Middle frontal gyrus (tissue), 1 donor: ENCODE results near the gene AVPR2.

Source experiments
- DNase-seq: peaks from one replicate; pipeline ENCODE4 v3.0.0-alpha.2; 2015; ENCODE audit warnings: low spot score; ENCODE audit errors: extremely low spot score

AVPR2 gene

GRCh38 chrX:153885208-153885787, 19.2 kb upstream of the AVPR2 start:
- DNase-seq: no peak

DNA sequence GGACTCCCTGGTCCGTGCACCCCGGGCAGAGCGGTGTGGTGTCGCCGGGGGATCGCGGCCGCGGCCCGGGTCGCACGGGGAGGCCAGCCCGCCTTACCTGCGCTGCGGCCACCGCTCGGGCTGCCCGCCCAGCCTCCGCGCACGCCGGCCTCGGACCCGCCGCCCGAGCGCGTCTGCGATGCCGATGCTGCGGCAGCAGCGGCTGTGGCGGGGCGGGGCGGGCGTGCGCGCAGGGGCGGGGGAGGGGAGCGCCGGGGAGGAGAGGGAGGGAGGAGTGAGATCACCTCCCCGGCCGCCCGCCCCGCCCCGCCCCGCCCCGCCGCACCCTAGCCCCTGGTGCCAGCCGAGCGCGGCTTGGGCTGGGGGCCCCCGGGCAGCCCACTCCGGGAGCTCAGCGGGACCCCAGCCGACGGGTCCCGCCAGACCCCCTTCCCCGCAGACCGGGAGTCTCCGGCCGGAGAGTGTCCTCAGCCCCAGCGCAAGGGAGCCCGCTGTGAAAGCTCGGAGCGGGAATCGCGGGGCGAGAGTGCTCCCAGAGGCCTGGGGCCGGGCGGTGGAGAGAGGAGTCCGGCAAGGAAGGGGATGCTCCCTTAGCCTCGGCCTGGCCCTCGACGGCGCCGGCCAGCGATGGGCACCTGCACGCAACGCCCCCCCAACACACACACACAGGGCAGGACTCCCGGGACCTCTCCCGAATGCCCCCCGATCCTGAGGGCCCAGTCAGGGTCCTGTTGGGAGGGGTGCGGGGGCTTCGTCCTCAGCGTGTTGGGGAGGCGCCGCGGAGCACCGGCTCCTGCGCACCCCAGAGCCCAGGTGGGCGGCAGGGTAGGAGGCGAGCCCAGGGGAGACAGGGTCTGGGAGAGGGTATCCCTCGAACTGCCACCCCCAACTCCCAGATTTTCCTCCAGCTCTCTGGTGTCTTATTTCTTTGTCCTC, 18.2 kb upstream of the AVPR2 start, which contains the start of gene L1CAM:
Gene L1CAM, minus strand, starts transcription at position 206 of the 936 bp plus-strand sequence. CDS start 10,337 bp downstream, outside the sequence.
- no peak for DNase-seq

- DNase-seq: no peak
Observed at GRCh38 chrX:153886915-153887314, 17.6 kb upstream of the AVPR2 start.

DNA sequence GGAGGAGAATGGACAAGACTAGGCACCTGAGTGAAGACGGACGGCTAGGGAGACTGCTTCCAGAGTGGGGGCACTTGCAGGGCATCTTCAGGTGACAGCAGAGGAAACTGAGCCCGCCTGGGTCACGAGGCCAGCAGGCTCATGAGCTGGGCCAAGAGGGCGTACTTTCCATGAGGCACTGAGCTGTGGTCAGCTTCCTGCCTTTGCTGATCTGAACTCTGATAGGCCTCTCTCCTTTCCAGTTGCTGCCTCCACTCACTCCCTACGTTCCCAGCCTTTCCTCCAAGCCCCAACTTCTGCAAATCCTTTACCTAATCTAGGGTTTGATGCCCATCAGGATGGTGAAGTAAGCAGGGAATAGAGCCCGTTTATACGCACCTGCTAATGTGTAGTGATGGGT, 17.1 kb upstream of the AVPR2 start:
- DNase-seq: no peak

GRCh38 chrX:153888344-153888743, 16.1 kb upstream of the AVPR2 start:
- no peak for DNase-seq

- DNase-seq: no peak
Observed at GRCh38 chrX:153889123-153889522, 15.3 kb upstream of the AVPR2 start.

DNA sequence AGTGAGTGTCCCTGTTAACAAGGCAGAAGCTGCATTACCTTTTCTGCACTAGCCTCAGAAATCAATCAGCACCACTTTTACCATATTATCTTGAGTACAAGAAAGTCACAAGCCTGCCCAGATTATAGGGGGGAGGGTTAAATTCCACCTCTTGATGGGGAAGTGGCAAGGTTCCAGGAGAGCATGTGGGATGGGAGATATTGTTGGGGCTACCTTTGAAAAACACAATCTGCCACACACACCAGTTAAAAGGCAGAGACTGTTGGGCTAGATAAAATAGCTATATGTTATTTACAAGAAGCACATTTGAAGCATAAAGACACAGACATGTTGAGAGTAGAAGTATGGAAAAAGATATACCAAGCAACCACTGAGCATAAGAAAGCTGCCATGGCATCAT, 6.6 kb upstream of the AVPR2 start:
- DNase-seq: no peak

DNA sequence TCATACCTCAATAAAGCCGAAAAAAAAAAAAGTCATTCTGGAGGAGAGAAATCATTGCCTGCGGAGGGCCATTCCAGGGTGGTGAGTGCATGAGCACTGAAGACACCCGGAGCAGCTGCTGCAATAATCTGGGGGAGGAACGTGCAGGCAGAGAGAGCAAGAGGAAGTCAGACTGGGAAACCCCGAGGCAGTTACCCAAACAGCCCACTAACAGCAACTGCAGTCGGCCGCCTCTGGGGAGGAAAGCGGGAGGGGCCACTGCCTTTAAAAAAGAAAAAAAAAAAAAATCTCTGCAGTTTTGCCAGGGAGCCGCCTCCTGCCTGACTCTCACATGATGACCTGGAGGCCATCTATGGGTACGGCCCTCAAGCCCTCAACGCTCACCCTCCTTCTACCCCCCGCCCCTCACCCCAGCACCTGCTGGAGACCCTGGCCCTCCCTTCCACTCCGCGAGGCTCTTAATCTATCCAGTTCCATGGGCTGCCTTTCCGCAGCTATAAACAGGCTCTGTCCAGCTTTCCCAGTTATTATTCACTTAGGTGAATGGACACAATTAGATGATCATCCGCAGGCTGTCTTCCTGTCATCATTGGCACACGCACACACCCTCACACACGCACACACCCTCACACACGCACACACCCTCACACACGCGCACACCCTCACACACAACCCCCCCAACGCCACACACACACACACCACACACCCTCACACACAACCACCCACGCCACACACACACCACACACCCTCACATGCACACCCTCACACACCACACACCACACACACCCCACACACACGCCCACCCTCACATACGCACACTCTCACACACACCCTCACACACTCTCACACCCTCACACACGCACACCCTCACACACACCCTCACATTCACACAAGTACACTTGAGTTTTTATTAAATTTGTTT, 3.4 kb upstream of the AVPR2 start:
- no peak for DNase-seq

- no peak for DNase-seq
Observed at GRCh38 chrX:153901753-153902140, 2.7 kb upstream of the AVPR2 start.

DNA sequence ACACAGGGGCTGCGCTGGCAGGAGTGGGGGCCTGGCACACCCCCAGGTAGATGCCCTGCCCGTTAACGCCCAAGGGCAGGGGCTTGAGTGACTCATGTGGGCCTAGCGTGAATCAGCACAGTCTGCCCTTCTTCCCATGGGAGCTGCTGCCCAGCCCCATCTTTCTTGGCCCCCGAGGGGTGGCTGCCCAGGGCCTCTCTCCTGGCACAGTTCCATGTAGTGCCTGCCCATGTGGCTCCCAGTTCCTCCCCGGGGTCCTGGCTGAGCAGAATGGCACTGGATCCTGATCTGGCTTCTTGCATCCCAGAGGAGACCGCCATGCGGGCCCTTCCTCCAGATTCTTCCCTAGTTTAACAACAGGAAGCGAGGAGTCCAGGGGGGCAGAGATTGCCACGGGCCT, 2.1 kb upstream of the AVPR2 start:
- DNase-seq: no peak

- no peak for DNase-seq
Observed at GRCh38 chrX:153903238-153903980, 1.1 kb upstream of the AVPR2 start.

DNA sequence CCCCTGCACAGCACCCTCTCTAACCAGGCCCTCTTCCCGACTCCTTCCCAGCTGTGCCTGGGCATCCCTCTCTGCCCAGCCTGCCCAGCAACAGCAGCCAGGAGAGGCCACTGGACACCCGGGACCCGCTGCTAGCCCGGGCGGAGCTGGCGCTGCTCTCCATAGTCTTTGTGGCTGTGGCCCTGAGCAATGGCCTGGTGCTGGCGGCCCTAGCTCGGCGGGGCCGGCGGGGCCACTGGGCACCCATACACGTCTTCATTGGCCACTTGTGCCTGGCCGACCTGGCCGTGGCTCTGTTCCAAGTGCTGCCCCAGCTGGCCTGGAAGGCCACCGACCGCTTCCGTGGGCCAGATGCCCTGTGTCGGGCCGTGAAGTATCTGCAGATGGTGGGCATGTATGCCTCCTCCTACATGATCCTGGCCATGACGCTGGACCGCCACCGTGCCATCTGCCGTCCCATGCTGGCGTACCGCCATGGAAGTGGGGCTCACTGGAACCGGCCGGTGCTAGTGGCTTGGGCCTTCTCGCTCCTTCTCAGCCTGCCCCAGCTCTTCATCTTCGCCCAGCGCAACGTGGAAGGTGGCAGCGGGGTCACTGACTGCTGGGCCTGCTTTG, 1.1 kb downstream of the AVPR2 start:
- DNase-seq: no peak

DNA sequence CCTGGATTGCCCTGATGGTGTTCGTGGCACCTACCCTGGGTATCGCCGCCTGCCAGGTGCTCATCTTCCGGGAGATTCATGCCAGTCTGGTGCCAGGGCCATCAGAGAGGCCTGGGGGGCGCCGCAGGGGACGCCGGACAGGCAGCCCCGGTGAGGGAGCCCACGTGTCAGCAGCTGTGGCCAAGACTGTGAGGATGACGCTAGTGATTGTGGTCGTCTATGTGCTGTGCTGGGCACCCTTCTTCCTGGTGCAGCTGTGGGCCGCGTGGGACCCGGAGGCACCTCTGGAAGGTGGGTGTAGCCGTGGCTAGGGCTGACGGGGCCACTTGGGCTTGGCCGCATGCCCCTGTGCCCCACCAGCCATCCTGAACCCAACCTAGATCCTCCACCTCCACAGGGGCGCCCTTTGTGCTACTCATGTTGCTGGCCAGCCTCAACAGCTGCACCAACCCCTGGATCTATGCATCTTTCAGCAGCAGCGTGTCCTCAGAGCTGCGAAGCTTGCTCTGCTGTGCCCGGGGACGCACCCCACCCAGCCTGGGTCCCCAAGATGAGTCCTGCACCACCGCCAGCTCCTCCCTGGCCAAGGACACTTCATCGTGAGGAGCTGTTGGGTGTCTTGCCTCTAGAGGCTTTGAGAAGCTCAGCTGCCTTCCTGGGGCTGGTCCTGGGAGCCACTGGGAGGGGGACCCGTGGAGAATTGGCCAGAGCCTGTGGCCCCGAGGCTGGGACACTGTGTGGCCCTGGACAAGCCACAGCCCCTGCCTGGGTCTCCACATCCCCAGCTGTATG, 1.8 kb downstream of the AVPR2 start:
- DNase-seq: no peak

DNA sequence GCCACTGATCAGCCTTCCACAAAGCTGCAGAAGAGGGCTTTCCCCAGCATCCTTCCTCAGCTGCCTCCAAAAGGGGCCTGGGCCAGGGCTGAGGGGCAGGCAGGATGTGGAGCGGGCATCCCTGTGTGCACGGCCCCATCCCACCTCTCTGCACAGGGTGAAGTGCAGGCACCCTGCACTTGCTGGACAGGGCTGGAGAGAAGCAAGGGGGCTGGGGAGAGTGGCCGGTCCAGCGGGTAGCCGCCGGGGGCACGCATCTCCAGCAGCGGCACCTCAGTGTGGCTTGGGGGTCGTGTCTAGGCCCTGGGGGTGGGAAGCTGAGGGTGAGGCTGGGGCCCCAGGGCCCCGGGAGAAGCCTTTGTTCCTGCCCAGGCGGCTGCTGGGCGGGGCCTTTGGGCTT, 3.0 kb downstream of the AVPR2 start:
- DNase-seq: no peak

GRCh38 chrX:153908219-153908860, 3.9 kb downstream of the AVPR2 start:
- no peak for DNase-seq

- DNase-seq: no peak
Observed at GRCh38 chrX:153909024-153909979, 4.8 kb downstream of the AVPR2 start.

- no peak for DNase-seq
Observed at GRCh38 chrX:153909980-153910360, 5.5 kb downstream of the AVPR2 start.

DNA sequence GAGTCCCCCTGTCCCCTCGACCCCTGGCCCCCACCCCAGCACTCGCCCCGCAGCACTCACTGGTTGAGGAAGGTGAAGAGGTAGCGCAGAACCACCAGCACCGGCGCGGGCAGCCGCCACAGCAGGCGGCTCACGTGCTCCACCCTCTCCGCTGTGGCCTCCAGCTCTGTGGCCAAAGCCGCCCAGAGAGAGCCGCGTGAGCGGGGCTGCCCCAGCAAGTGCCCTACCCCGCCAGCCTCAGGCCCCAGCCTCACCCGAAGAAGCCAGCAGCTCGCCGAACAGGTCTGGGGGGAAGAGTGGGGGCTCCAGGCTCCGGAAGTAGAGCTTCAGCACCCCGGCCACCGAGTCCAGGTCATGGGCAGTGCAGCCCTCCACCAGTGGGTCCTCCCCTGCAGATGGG, 6.0 kb downstream of the AVPR2 start:
- DNase-seq: no peak
